Stimulated activated CD4-positive, alpha-beta T cell treated with anti-CD3 and anti-CD28 coated beads, Interleukin-1b, Interleukin-23, amount 100 ng/mL, for 4 hours (primary cell): ENCODE results near the gene RBMS3.
"Not testable (repeated sequence)": the region's sequence is repeated elsewhere in the genome, so short reads cannot be mapped to it uniquely, and the experiment has no call there.

ENCODE experiments used
- DNase-seq, 2 donors: peaks; one replicate each; pipeline ENCODE4 v3.0.0-alpha.2; 2020; ENCODE audit warnings: low read depth in 2 of 2

Gene RBMS3

GRCh38 chr3:29670476-29670875 lies 389.6 kb downstream of the RBMS3 start:
- not testable (repeated sequence) for DNase-seq

- DNase-seq: no peak
Observed at GRCh38 chr3:29677421-29677820, 396.6 kb downstream of the RBMS3 start.

- no peak for DNase-seq
Observed at GRCh38 chr3:29679944-29680343, 399.1 kb downstream of the RBMS3 start.

- no peak for DNase-seq
Observed at GRCh38 chr3:29683018-29683993, 402.4 kb downstream of the RBMS3 start.

- no peak for DNase-seq
Observed at GRCh38 chr3:29686889-29687592, 406.2 kb downstream of the RBMS3 start.

GRCh38 chr3:29690686-29691353 lies 409.9 kb downstream of the RBMS3 start:
- DNase-seq: no peak

- DNase-seq: no peak
Observed at GRCh38 chr3:29693863-29694262, 413.0 kb downstream of the RBMS3 start.

GRCh38 chr3:29694331-29694730 lies 413.5 kb downstream of the RBMS3 start:
- no peak for DNase-seq

- DNase-seq: no peak
Observed at GRCh38 chr3:29694783-29695182, 413.9 kb downstream of the RBMS3 start.

GRCh38 chr3:29695201-29695600 lies 414.3 kb downstream of the RBMS3 start:
- DNase-seq: no peak

GRCh38 chr3:29695643-29696198 lies 414.9 kb downstream of the RBMS3 start:
- no peak for DNase-seq

- DNase-seq: no peak
Observed at GRCh38 chr3:29696311-29696710, 415.4 kb downstream of the RBMS3 start.

GRCh38 chr3:29697989-29698388 lies 417.1 kb downstream of the RBMS3 start:
- DNase-seq: no peak

- no peak for DNase-seq
Observed at GRCh38 chr3:29700256-29700655, 419.4 kb downstream of the RBMS3 start.

- DNase-seq: no peak
Observed at GRCh38 chr3:29701326-29701983, 420.6 kb downstream of the RBMS3 start.

- DNase-seq: no peak
Observed at GRCh38 chr3:29705906-29706844, 425.3 kb downstream of the RBMS3 start.

- DNase-seq: no peak
Observed at GRCh38 chr3:29708884-29709283, 428.0 kb downstream of the RBMS3 start.

GRCh38 chr3:29711255-29711771 lies 430.4 kb downstream of the RBMS3 start:
- DNase-seq: no peak

GRCh38 chr3:29716213-29716612 lies 435.3 kb downstream of the RBMS3 start:
- no peak for DNase-seq

GRCh38 chr3:29718661-29719065 lies 437.8 kb downstream of the RBMS3 start:
- DNase-seq: no peak
